T-cell (primary cell): ENCODE measurements around the gene CELF1. TPM values are rescaled to one million over a fixed set of nuclear protein-coding genes. Genes with fewer than 3 reads are reported as not detected.

Experiments used
- ATAC-seq, 4 experiments: fragments of 200-7000 bp in 3 of 4; fragments of 150-1000 bp in 1 of 4; cut with Tn5 transposase; replicated peaks in 1 of 4; 1 replicate in 3 of 4; 2 replicates in 1 of 4; pipeline ENCODE4 v1.10.0; 2021; ENCODE audit warnings: moderate library complexity in 3 of 4, mild to moderate bottlenecking in 2 of 4, moderate number of reproducible peaks in 1 of 4
- CTCF ChIA-PET, 2 donors: fragments of 300-600 bp; sonication (Branson Sonifier 250); formaldehyde crosslinking; loops; one replicate each; lab custom pipeline; 2022; ENCODE audit warnings: antibody characterized with exemption in 2 of 2; lab: Charles Lee
- POLR2A ChIA-PET, 2 donors: fragments of 300-600 bp; sonication (Branson Sonifier 250); formaldehyde crosslinking; loops; one replicate each; lab custom pipeline; 2022; ENCODE audit warnings: antibody characterized with exemption in 2 of 2; lab: Charles Lee
- DNase-seq, 35 experiments: peaks; one replicate each; pipeline versions ENCODE4 v3.0.0 to v3.0.0-alpha.2; 2013 to 2023
- H3K27ac ChIP-seq: one replicate; pipeline ENCODE4 v1.5.1; 2013; ENCODE audit warnings: low read length
- H3K27me3 ChIP-seq, 2 experiments: replicated peaks in 1 of 2; 1 replicate in 1 of 2; 2 replicates in 1 of 2; pipeline versions ENCODE4 v1.6.1 to v1.7.0; 2013; ENCODE audit warnings: low read length in 1 of 2, mixed read lengths in 1 of 2; ENCODE audit not compliant: control insufficient read depth in 2 of 2, insufficient read depth in 2 of 2; ENCODE audit errors: extremely low read depth in 1 of 2
- H3K36me3 ChIP-seq, 2 donors: 1 replicate in 1 of 2; 2 replicates in 1 of 2; pipeline versions ENCODE4 v1.6.1 to v1.7.0; 2013; ENCODE audit warnings: low read length in 1 of 2; ENCODE audit not compliant: control insufficient read depth in 2 of 2, insufficient read depth in 1 of 2; ENCODE audit errors: extremely low read depth in 1 of 2
- H3K4me1 ChIP-seq, 2 experiments: 1 replicate in 1 of 2; 2 replicates in 1 of 2; pipeline versions ENCODE4 v1.6.1 to v1.7.0; 2013; ENCODE audit warnings: low read length in 2 of 2, mixed read lengths in 1 of 2; ENCODE audit not compliant: insufficient read depth in 2 of 2, control insufficient read depth in 1 of 2; ENCODE audit errors: extremely low read depth in 1 of 2
- H3K4me3 ChIP-seq, 2 donors: 1 replicate in 1 of 2; 2 replicates in 1 of 2; pipeline versions ENCODE4 v1.5.1 to v1.7.0; 2013; ENCODE audit warnings: mild to moderate bottlenecking in 2 of 2, low read length in 1 of 2, moderate library complexity in 1 of 2; ENCODE audit not compliant: control insufficient read depth in 1 of 2; ENCODE audit errors: extremely low read depth in 1 of 2
- H3K9me3 ChIP-seq: 2 replicates; pipeline ENCODE4 v1.7.0; 2013
- H3K27ac Mint-ChIP-seq, 2 donors: one replicate each; pipeline ENCODE4 v1.8.0; 2020 to 2021; ENCODE audit warnings: mild to moderate bottlenecking in 2 of 2, mixed read lengths in 2 of 2
- H3K27me3 Mint-ChIP-seq, 2 donors: one replicate each; pipeline ENCODE4 v1.8.0; 2021 to 2022; ENCODE audit warnings: mixed read lengths in 2 of 2
- H3K36me3 Mint-ChIP-seq: one replicate; pipeline ENCODE4 v1.8.0; 2021; ENCODE audit warnings: mixed read lengths
- H3K4me1 Mint-ChIP-seq, 3 donors: one replicate each; pipeline ENCODE4 v1.8.0; 2020 to 2022; ENCODE audit warnings: mixed read lengths in 3 of 3, mild to moderate bottlenecking in 1 of 3
- H3K4me3 Mint-ChIP-seq, 3 donors: one replicate each; pipeline ENCODE4 v1.8.0; 2020 to 2022; ENCODE audit warnings: mild to moderate bottlenecking in 3 of 3, mixed read lengths in 3 of 3, moderate library complexity in 3 of 3
- H3K9me3 Mint-ChIP-seq, 3 donors: one replicate each; pipeline ENCODE4 v1.8.0; 2020 to 2022; ENCODE audit warnings: mixed read lengths in 3 of 3
- WGBS: methylation state at CpG from one replicate; pipeline ENCODE4 v1.1.5; 2013; ENCODE audit warnings: missing lambda C conversion rate; ENCODE audit not compliant: insufficient coverage; 5-methylcytosine and 5-hydroxymethylcytosine counted together
- total RNA-seq, 35 experiments: library from RNA in 6 of 35; stranded (reverse) in 6 of 35; fragments of 120-200 nt in 1 of 35; gene quantifications; one replicate each; pipeline versions ENCODE4 v1.2.1 to v1.2.4 and lab custom pipeline; 2013 to 2026

CELF1 gene
- total RNA-seq, 5 donors from 2014 or later (not counting 1 experiment from before 2014, with no cell fraction given): 109 to 124 (median 123) TPM

DNA sequence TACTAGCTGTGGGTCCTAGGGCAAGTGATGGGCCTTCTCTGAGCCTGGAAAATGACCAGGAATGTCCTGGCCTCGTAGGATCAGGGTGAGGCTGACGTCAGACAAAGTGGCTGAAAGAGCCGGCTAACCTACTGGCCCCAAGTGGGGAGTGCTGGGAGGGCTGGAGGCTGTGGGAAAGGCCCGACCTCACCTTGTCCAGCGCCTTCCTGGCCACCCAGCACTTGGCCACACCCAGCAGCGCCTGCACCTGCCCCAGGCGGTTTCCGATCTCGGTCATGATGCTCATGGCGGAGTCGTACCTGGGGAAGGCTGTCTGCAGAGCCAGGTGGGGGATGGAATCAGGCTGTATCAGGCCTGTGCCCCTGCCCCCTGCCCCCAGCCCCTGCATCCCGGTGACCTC, 111.5 kb downstream of the CELF1 start:
- ChIA-PET POLR2A (no interaction called here), CTCF (no interaction called here)
- Histone ChIP-seq H3K4me1 (peaks cover 0 to 3% of the 10 kb centered on the region in 2 experiments), H3K27ac (no peak overlapping the region), H3K36me3 (no peaks in the 10 kb centered on the region), H3K4me3 (no peak overlapping the region), H3K27me3 (no peaks in the 10 kb centered on the region), H3K9me3 (no peaks in the 10 kb centered on the region)
- H3K27me3 Mint-ChIP-seq: no peaks in the 10 kb centered on the region
- H3K9me3 Mint-ChIP-seq: no peaks in the 10 kb centered on the region
- H3K27ac Mint-ChIP-seq: no peak overlapping the region
- H3K4me1 Mint-ChIP-seq: no peaks in the 10 kb centered on the region
- H3K36me3 Mint-ChIP-seq: no peaks in the 10 kb centered on the region
- 93% methylated on average over 4 of the region's 12 CpGs for WGBS
- DNase-seq (no peak), ATAC-seq (no peak)
- H3K4me3 Mint-ChIP-seq: no peak overlapping the region

DNA sequence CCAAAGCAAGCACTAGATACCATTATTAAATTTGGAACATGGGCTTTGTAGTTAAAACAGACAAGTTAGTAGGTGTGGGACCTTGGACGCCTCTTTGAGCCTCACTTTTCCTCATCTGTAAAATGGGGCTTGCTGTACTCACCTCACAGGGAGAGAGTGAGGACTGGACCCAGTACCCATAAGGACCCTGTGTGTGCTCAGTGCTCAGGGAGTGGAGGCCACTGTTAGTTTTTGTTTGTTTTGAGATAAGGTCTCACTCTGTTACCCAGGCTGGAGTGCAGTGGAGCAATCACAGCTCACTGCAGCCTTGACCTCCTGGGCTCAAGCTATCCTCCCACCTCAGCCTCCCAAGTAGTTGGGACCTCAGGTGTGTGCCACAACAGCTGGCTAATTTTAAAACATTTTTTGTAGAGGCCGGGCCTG, 112.9 kb downstream of the CELF1 start:
- Histone ChIP-seq H3K9me3 (no peaks in the 10 kb centered on the region), H3K27me3 (no peaks in the 10 kb centered on the region), H3K4me3 (no peak overlapping the region), H3K27ac (no peak overlapping the region), H3K36me3 (no peaks in the 10 kb centered on the region), H3K4me1 (peaks cover 0 to 3% of the 10 kb centered on the region in 2 experiments)
- no peak overlapping the region for H3K4me3 Mint-ChIP-seq
- no peaks in the 10 kb centered on the region for H3K36me3 Mint-ChIP-seq
- ChIA-PET CTCF (no interaction called here), POLR2A (no interaction called here)
- no peak overlapping the region for H3K27ac Mint-ChIP-seq
- no peak for DNase-seq
- H3K27me3 Mint-ChIP-seq: no peaks in the 10 kb centered on the region
- no peaks in the 10 kb centered on the region for H3K9me3 Mint-ChIP-seq
- ATAC-seq: no peak
- WGBS: no CpG with 5 or more reads among the region's 2 CpGs
- H3K4me1 Mint-ChIP-seq: no peaks in the 10 kb centered on the region

DNA sequence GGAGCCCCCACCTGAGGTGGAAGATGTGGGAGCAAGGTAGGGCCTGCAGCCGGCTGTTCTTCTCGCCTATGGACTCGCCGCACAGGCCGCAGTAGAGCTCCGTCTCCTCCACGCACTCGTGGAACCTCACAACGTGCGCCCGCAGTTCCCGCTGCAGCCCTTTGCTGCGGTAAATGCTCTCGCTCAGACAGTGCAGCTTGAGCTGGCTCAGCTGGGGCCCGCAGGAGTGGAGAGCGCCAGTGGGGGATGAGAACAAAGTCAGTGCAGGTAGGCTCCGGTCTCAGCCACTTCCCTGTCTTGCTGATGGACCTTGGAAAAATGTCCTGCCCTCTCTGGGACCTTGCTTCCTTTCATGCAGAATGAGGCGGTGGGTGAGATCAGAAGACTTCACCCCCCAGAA, 114.2 kb downstream of the CELF1 start:
- H3K9me3 Mint-ChIP-seq: no peaks in the 10 kb centered on the region
- DNase-seq (no peak), ATAC-seq (no peak)
- H3K27ac Mint-ChIP-seq: no peak overlapping the region
- Histone ChIP-seq H3K9me3 (no peaks in the 10 kb centered on the region), H3K36me3 (no peaks in the 10 kb centered on the region), H3K4me1 (peaks cover 0 to 3% of the 10 kb centered on the region in 2 experiments), H3K27ac (no peak overlapping the region), H3K27me3 (no peaks in the 10 kb centered on the region), H3K4me3 (no peak overlapping the region)
- 97% methylated on average over 17 of the region's 18 CpGs for WGBS
- CTCF ChIA-PET: no interaction called here
- POLR2A ChIA-PET: no interaction called here
- H3K27me3 Mint-ChIP-seq: no peaks in the 10 kb centered on the region
- H3K4me3 Mint-ChIP-seq: no peak overlapping the region
- H3K36me3 Mint-ChIP-seq: no peaks in the 10 kb centered on the region
- H3K4me1 Mint-ChIP-seq: no peaks in the 10 kb centered on the region

DNA sequence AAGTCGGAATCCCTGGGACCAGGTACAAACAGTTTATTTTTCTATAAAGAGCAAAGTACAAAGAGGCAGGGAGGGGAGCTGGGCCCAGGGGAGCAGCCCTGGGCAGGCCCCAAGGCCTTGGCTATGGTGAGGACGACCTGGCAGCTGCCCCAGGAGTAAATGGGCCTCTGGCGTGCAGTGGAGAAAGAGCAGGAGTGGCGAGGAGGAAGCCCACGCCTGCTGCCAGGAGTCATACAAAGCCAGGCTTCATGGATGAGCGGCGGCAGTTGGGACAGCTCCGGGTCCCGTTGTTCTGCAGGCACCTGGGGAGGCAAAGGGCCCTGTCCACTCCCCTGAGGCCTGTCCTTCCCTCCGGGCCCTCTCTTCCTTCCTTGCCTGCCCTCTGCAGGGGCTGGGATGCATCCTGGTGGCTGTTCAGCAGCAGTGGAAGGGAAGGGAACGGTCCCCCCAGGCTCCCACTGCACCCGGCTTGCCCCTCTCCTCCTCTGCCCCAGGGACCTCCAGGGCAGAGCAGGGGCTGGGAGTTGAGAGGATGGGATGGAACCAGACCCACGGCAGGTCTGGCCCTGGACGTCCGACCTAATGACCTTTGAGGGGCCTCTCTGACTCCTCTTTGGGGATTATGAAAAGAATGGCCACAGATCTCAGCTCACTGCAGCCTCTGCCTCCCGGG, 115.0 kb downstream of the CELF1 start:
- ATAC-seq: no peak
- ChIA-PET CTCF (no interaction called here), POLR2A (interaction anchor here in 1 of 2 donors (0.5 kb wide), 1 partner anchor 46 kb away, joined by 3 read pairs; no protein-coding TSS in a partner anchor)
- H3K27ac Mint-ChIP-seq: no peak overlapping the region
- no peaks in the 10 kb centered on the region for H3K4me1 ChIP-seq
- H3K27me3 ChIP-seq: no peaks in the 10 kb centered on the region
- no peaks in the 10 kb centered on the region for H3K4me1 Mint-ChIP-seq
- H3K27ac ChIP-seq: no peak overlapping the region
- H3K4me3 ChIP-seq: no peak overlapping the region
- no peaks in the 10 kb centered on the region for H3K36me3 Mint-ChIP-seq
- no peaks in the 10 kb centered on the region for H3K36me3 ChIP-seq
- no peak for DNase-seq
- no peaks in the 10 kb centered on the region for H3K9me3 Mint-ChIP-seq
- 85% methylated on average over 11 of the region's 16 CpGs for WGBS
- H3K27me3 Mint-ChIP-seq: no peaks in the 10 kb centered on the region
- no peaks in the 10 kb centered on the region for H3K9me3 ChIP-seq
- H3K4me3 Mint-ChIP-seq: no peak overlapping the region

DNA sequence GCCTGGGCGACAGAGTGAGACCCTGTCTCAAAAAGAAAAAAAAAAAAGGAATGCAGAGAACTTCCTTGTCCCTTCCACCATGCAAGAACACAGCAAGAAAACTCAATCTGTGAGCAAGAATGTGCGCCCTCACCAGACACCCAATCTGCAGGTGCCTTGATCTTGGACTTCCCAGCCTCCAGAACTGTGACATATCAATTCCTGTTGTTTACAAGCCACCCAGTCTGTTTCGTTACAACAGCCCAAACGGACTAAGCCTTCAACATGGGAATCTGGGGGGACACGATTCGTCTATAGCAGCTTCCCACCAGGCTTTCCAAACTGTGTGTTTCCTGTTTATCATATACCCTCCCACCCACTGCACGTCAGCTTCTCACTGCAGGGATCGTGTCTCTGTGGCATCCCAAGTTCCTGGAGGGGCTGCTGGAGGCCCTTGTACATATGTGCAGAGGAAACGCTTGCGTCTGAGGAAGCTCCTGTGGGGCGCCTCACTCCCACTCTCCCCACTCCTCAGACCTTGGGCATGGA, 115.7 kb downstream of the CELF1 start:
- H3K4me3 ChIP-seq: no peak overlapping the region
- Mint-ChIP-seq H3K36me3 (no peaks in the 10 kb centered on the region), H3K9me3 (no peaks in the 10 kb centered on the region), H3K27me3 (no peaks in the 10 kb centered on the region), H3K4me1 (no peaks in the 10 kb centered on the region), H3K4me3 (no peak overlapping the region), H3K27ac (no peak overlapping the region)
- no peaks in the 10 kb centered on the region for H3K27me3 ChIP-seq
- 91% methylated on average over 6 of the region's 11 CpGs for WGBS
- no peak overlapping the region for H3K27ac ChIP-seq
- CTCF ChIA-PET: interaction anchor here in 1 of 2 donors (0.6 kb wide), 1 partner anchor 56 kb away, joined by 6 read pairs; no protein-coding TSS in a partner anchor
- no peak for DNase-seq
- POLR2A ChIA-PET: interaction anchor here in 1 of 2 donors (0.5 kb wide), 1 partner anchor 47 kb away, joined by 3 read pairs; no protein-coding TSS in a partner anchor
- ATAC-seq: no peak
- no peaks in the 10 kb centered on the region for H3K36me3 ChIP-seq
- no peaks in the 10 kb centered on the region for H3K9me3 ChIP-seq
- no peaks in the 10 kb centered on the region for H3K4me1 ChIP-seq

DNA sequence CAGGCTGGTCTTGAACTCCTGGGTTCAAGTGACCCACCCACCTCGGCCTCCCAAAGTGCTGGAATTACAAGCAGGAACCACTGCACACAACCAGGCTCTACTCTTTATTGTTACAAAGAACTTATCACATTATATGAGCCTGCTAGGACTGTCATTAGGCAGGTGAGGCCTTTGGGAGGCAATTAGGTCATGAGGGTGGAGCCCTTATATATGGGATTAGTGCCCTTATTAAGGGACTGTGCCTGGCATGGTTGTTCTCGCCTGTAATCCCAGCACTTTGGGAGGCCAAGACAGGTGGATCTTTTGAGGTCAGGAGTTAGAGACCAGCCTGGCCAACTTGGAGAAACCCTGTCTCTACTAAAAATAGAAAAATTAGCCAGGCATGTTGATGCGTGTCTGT, 116.2 kb downstream of the CELF1 start:
- Histone ChIP-seq H3K4me3 (no peak overlapping the region), H3K36me3 (no peaks in the 10 kb centered on the region), H3K9me3 (no peaks in the 10 kb centered on the region), H3K4me1 (no peaks in the 10 kb centered on the region), H3K27ac (no peak overlapping the region), H3K27me3 (no peaks in the 10 kb centered on the region)
- Mint-ChIP-seq H3K27ac (no peak overlapping the region), H3K36me3 (no peaks in the 10 kb centered on the region), H3K9me3 (no peaks in the 10 kb centered on the region), H3K27me3 (no peaks in the 10 kb centered on the region), H3K4me3 (no peak overlapping the region), H3K4me1 (no peaks in the 10 kb centered on the region)
- POLR2A ChIA-PET: no interaction called here
- DNase-seq (no peak), ATAC-seq (no peak)
- no CpG with 5 or more reads among the region's 3 CpGs for WGBS
- CTCF ChIA-PET: interaction anchor here in 1 of 2 donors (0.6 kb wide), 1 partner anchor 56 kb away, joined by 6 read pairs; no protein-coding TSS in a partner anchor
